H1 (cell line): ENCODE data around the gene AQP6. TPM values are rescaled to one million over a fixed set of nuclear protein-coding genes. Genes with fewer than 3 reads are reported as not detected.

Experiments
- CTCF ChIA-PET: fragments of 300-600 bp; sonication (Branson Sonifier 250); formaldehyde crosslinking; loops from one replicate; lab custom pipeline; 2021; ENCODE audit not compliant: partially characterized antibody; lab: Charles Lee
- POLR2A ChIA-PET: fragments of 300-600 bp; sonication (Branson Sonifier 250); formaldehyde crosslinking; loops from one replicate; lab custom pipeline; 2021; ENCODE audit warnings: inconsistent platforms; ENCODE audit not compliant: partially characterized antibody; lab: Charles Lee
- DNase-seq, 2 experiments: peaks; one replicate each; pipeline versions ENCODE4 v3.0.0 to v3.0.0-alpha.2; 2010 to 2022; ENCODE audit warnings: low spot score in 2 of 2, low read depth in 1 of 2, mixed read lengths in 1 of 2
- FAIRE-seq: peaks from 2 replicates; lab custom pipeline; 2011; peaks lifted over from hg19 to GRCh38; lab: Jason Lieb, UNC
- H2AFZ ChIP-seq: 2 replicates; pipeline ENCODE4 v1.8.1; 2012; ENCODE audit warnings: low read length, inconsistent platforms
- H2AK5ac ChIP-seq: 2 replicates; pipeline ENCODE4 v1.6.1; 2013; ENCODE audit warnings: low read depth, low read length
- H2BK120ac ChIP-seq: replicated peaks from 2 replicates; pipeline ENCODE3; 2013; ENCODE audit warnings: low read depth, low read length, inconsistent platforms
- H2BK12ac ChIP-seq: 2 replicates; pipeline ENCODE4 v1.6.1; 2013; ENCODE audit warnings: low read depth, low read length
- H2BK15ac ChIP-seq: 2 replicates; pipeline ENCODE4 v1.6.1; 2013; ENCODE audit warnings: low read length
- H2BK20ac ChIP-seq: 2 replicates; pipeline ENCODE4 v1.6.1; 2013; ENCODE audit warnings: low read length
- H2BK5ac ChIP-seq: 2 replicates; pipeline ENCODE4 v1.6.1; 2013; ENCODE audit warnings: low read depth, low read length
- H3K14ac ChIP-seq: 2 replicates; pipeline ENCODE4 v1.6.1; 2013; ENCODE audit warnings: inconsistent platforms; ENCODE audit not compliant: insufficient read length
- H3K18ac ChIP-seq: 2 replicates; pipeline ENCODE4 v1.6.1; 2013; ENCODE audit warnings: low read length; ENCODE audit errors: extremely low read depth
- H3K23ac ChIP-seq: 2 replicates; pipeline ENCODE4 v1.6.1; 2013; ENCODE audit warnings: inconsistent platforms; ENCODE audit not compliant: insufficient read length
- H3K23me2 ChIP-seq: 2 replicates; pipeline ENCODE4 v1.6.1; 2013; ENCODE audit warnings: low read depth, low read length
- H3K27ac ChIP-seq: 2 replicates; pipeline ENCODE4 v1.6.1; 2011; ENCODE audit warnings: low read depth, low read length, inconsistent platforms
- H3K27me3 ChIP-seq, 4 experiments: replicated peaks in 1 of 4; 1 replicate in 1 of 4; 2 replicates in 3 of 4; pipeline versions ENCODE4 v1.6.1 to v1.8.1; 2011 to 2013; ENCODE audit warnings: low read length in 3 of 4, mild to moderate bottlenecking in 3 of 4, inconsistent platforms in 2 of 4, mixed read lengths in 2 of 4, moderate library complexity in 1 of 4; ENCODE audit not compliant: control insufficient read depth in 3 of 4, insufficient read depth in 3 of 4; ENCODE audit errors: extremely low read depth in 1 of 4
- H3K36me3 ChIP-seq, 4 experiments: 2 replicates each; pipeline versions ENCODE4 v1.6.1 to v1.8.1; 2011 to 2013; ENCODE audit warnings: mild to moderate bottlenecking in 4 of 4, low read length in 3 of 4, moderate library complexity in 2 of 4, control low read depth in 1 of 4, inconsistent platforms in 1 of 4; ENCODE audit not compliant: insufficient read depth in 4 of 4, control insufficient read depth in 2 of 4
- H3K4ac ChIP-seq: replicated peaks from 2 replicates; pipeline ENCODE3; 2013; ENCODE audit warnings: low read length, low read depth, mixed read lengths, inconsistent platforms; ENCODE audit not compliant: insufficient read length
- H3K4me1 ChIP-seq, 4 experiments: replicated peaks in 1 of 4; 1 replicate in 1 of 4; 2 replicates in 3 of 4; pipeline versions ENCODE4 v1.6.1 to v1.8.1; 2011 to 2013; ENCODE audit warnings: low read length in 3 of 4, inconsistent platforms in 2 of 4, mixed read lengths in 1 of 4; ENCODE audit not compliant: insufficient read depth in 4 of 4, control insufficient read depth in 3 of 4
- H3K4me2 ChIP-seq, 2 experiments: 2 replicates each; pipeline versions ENCODE4 v1.6.1 to v1.8.1; 2011 to 2013; ENCODE audit warnings: low read depth in 2 of 2, low read length in 2 of 2, control low read depth in 1 of 2, inconsistent platforms in 1 of 2, mild to moderate bottlenecking in 1 of 2; ENCODE audit not compliant: insufficient read depth in 1 of 2
- H3K4me3 ChIP-seq, 4 experiments: fragments of 200-600, 300-600 bp in 1 of 4; sonication (generic), shearing (Covaris generic), sonication (Bioruptor Twin) in 1 of 4; 2 replicates each; pipeline versions ENCODE4 v1.5.1 to v1.8.1; 2011 to 2016; ENCODE audit warnings: low read length in 4 of 4, low read depth in 3 of 4, control low read depth in 2 of 4, inconsistent platforms in 2 of 4, mild to moderate bottlenecking in 2 of 4, mixed read lengths in 1 of 4, moderate library complexity in 1 of 4; ENCODE audit not compliant: insufficient read depth in 2 of 4; ENCODE audit errors: extremely low read depth in 1 of 4
- H3K56ac ChIP-seq: replicated peaks from 2 replicates; pipeline ENCODE3; 2013; ENCODE audit warnings: low read depth, mild to moderate bottlenecking, mixed read lengths, low read length, inconsistent platforms; ENCODE audit not compliant: insufficient read length
- H3K79me1 ChIP-seq: 2 replicates; pipeline ENCODE4 v1.6.1; 2013; ENCODE audit warnings: low read depth, low read length, control low read depth
- H3K79me2 ChIP-seq, 2 experiments: 2 replicates each; pipeline versions ENCODE4 v1.6.1 to v1.8.1; 2012 to 2013; ENCODE audit warnings: low read length in 2 of 2, mild to moderate bottlenecking in 2 of 2, inconsistent platforms in 1 of 2; ENCODE audit not compliant: insufficient read depth in 2 of 2, control insufficient read depth in 1 of 2
- H3K9ac ChIP-seq, 4 experiments: replicated peaks in 1 of 4; 1 replicate in 1 of 4; 2 replicates in 3 of 4; pipeline versions ENCODE4 v1.6.1 to v1.8.1; 2011 to 2013; ENCODE audit warnings: low read depth in 3 of 4, low read length in 3 of 4, control low read depth in 2 of 4, mild to moderate bottlenecking in 2 of 4, moderate library complexity in 2 of 4, inconsistent platforms in 1 of 4; ENCODE audit errors: extremely low read depth in 1 of 4
- H3K9me3 ChIP-seq, 2 experiments: 2 replicates each; pipeline versions ENCODE4 v1.6.1 to v1.8.1; 2012 to 2013; ENCODE audit warnings: mild to moderate bottlenecking in 2 of 2, moderate library complexity in 2 of 2, control low read depth in 1 of 2, inconsistent platforms in 1 of 2, low read depth in 1 of 2, low read length in 1 of 2, mixed read lengths in 1 of 2; ENCODE audit not compliant: insufficient read depth in 2 of 2
- H4K20me1 ChIP-seq, 2 experiments: replicated peaks in 1 of 2; 2 replicates each; pipeline versions ENCODE3 to v1.8.1; 2011 to 2013; ENCODE audit warnings: inconsistent platforms in 2 of 2, low read length in 2 of 2, mild to moderate bottlenecking in 1 of 2; ENCODE audit not compliant: insufficient read depth in 2 of 2, control insufficient read depth in 1 of 2
- H4K5ac ChIP-seq: 2 replicates; pipeline ENCODE4 v1.6.1; 2013; ENCODE audit warnings: low read length, low read depth, mixed read lengths, inconsistent platforms; ENCODE audit not compliant: insufficient read length
- H4K8ac ChIP-seq: 2 replicates; pipeline ENCODE4 v1.8.0; 2013; ENCODE audit warnings: mild to moderate bottlenecking, moderate library complexity, low read length, inconsistent platforms; ENCODE audit not compliant: insufficient read depth; ENCODE audit errors: extremely low read depth
- H4K91ac ChIP-seq: replicated peaks from 2 replicates; pipeline ENCODE3; 2013; ENCODE audit warnings: low read length, mixed read lengths, inconsistent platforms; ENCODE audit not compliant: insufficient read length
- SIX5 ChIP-seq: IDR thresholded peaks from 2 replicates; pipeline ENCODE4 v1.6.1; 2011; ENCODE audit warnings: mild to moderate bottlenecking, low read depth, low read length
- TAF7 ChIP-seq: optimal IDR thresholded peaks from 2 replicates; pipeline ENCODE3; 2011; ENCODE audit warnings: low read depth, mild to moderate bottlenecking, inconsistent platforms, low read length, moderate library complexity, borderline replicate concordance
- WGBS, 2 experiments: shearing (Covaris generic) in 1 of 2; methylation state at CpG; one replicate each; pipeline versions ENCODE4 v1.1.6 to v1.1.7; 2013 to 2015; ENCODE audit warnings: low lambda C conversion rate in 2 of 2, mixed read lengths in 2 of 2, inconsistent platforms in 1 of 2, low coverage in 1 of 2, missing lambda C conversion rate in 1 of 2; ENCODE audit not compliant: insufficient replicate concordance in 2 of 2, insufficient coverage in 1 of 2, insufficient read length in 1 of 2; ENCODE audit errors: extremely low coverage in 1 of 2, missing lambda C conversion rate in 1 of 2; 5-methylcytosine and 5-hydroxymethylcytosine counted together
- polyA plus RNA-seq, 7 experiments: library from polyadenylated mRNA; depleted of rRNA in 3 of 7; stranded (reverse) in 5 of 7; unstranded in 2 of 7; fragments of >200 nt in 5 of 7; fragments of 200-250 nt in 2 of 7; gene quantifications; 1 replicate in 5 of 7; 2 replicates in 1 of 7; 4 replicates in 1 of 7; pipeline versions ENCODE4 v1.2.1 to v1.2.3, GENCODE V29; 2011 to 2013; ENCODE audit warnings: missing spikeins in 2 of 7, mixed read lengths in 2 of 7
- total RNA-seq: library from RNA; stranded (reverse); fragmentation: NEBNext Ultra II Directional; extraction: Animal tissue kit (Norgen Biotek cat#: 25700); gene quantifications from 2 replicates; pipeline ENCODE4 v1.2.1, GENCODE V29; 2021

The AQP6 gene
- total and polyA plus RNA-seq, 2 of the 8 experiments (the other 6 are each of a cell fraction or from before 2014, with no cell fraction given): 0.03 to 0.17 TPM

- Histone ChIP-seq H3K14ac (no peak overlapping the region), H3K18ac (no peak overlapping the region), H3K23me2 (no peaks in the 10 kb centered on the region; the same call in 1 of the 2 replicates), H3K56ac (no peak overlapping the region), H2BK20ac (no peak overlapping the region), H3K79me1 (no peaks in the 10 kb centered on the region), H3K4me2 (peak overlapping the region; percentile 13 to 66; a peak in 3 of 4 replicates), H4K20me1 (peaks cover 0 to 1% of the 10 kb centered on the region in 2 experiments), H4K5ac (no peak overlapping the region), H3K4me1 (peaks cover 3 to 17% (median 4%) of the 10 kb centered on the region in 4 experiments; a peak in 6 of 7 replicates), H3K27ac (no peak overlapping the region), H3K9me3 (no peaks in the 10 kb centered on the region), H4K8ac (no peak overlapping the region), H2AFZ (peak overlapping the region; percentile 23; the same call in 1 of the 2 replicates), H3K36me3 (no peaks in the 10 kb centered on the region), H3K23ac (no peak overlapping the region), H2BK12ac (no peak overlapping the region), H3K9ac (no peak overlapping the region), H2AK5ac (no peak overlapping the region), H3K4ac (no peak overlapping the region), H3K79me2 (no peaks in the 10 kb centered on the region), H2BK120ac (no peak overlapping the region), H2BK5ac (no peak overlapping the region), H3K27me3 (peaks cover 0 to 3% (median 0%) of the 10 kb centered on the region in 4 experiments; a peak in 1 of 7 replicates), H2BK15ac (no peak overlapping the region), H3K4me3 (peak overlapping the region in 1 of 4 experiments; percentile 44; a peak in 2 of 8 replicates), H4K91ac (no peak overlapping the region)
- peak; percentile 62 for FAIRE-seq
- ChIA-PET CTCF (interaction anchor here (0.8 to 7.6 kb wide), 38 partner anchors 9 to 189 kb away, joined by 3 to 104 read pairs (median 4); partner anchors contain the start of genes AQP5 and AQP6), POLR2A (interaction anchor here (0.7 to 1.7 kb wide), 13 partner anchors 8 to 205 kb away, joined by 3 to 6 read pairs (median 4); partner anchors contain the start of genes AQP5 and TMBIM6)
- TF ChIP-seq TAF7 (peak; percentile 7), SIX5 (no peak)
- no peak for DNase-seq
- WGBS, 2 experiments: 60% methylated on average over 9 of the region's 9 CpGs; no CpG with 5 or more reads in 1 of the 2 experiments
These were observed 26.7 kb upstream of the AQP6 start for GRCh38 chr12:49946086-49946485.
